Epithelial cell of proximal tubule (primary cell): ENCODE measurements around the gene TMC5. TPM values are rescaled to one million over a fixed set of nuclear protein-coding genes. Genes with fewer than 3 reads are reported as not detected.

Source experiments
- DNase-seq: peaks from one replicate; pipeline ENCODE4 v3.0.0-alpha.2; 2011; ENCODE audit warnings: low read depth
- H3K4me3 ChIP-seq: 2 replicates; pipeline ENCODE4 v1.5.1; 2011; ENCODE audit warnings: low read depth, mild to moderate bottlenecking, low read length
- CTCF ChIP-seq: conservative IDR thresholded peaks from 2 replicates; pipeline ENCODE4 v1.5.1; 2012; ENCODE audit warnings: low read depth, mild to moderate bottlenecking, low read length
- total RNA-seq: library from RNA; depleted of rRNA; stranded (reverse); fragments of >200 nt; gene quantifications from 2 replicates; pipeline ENCODE4 v1.2.3, GENCODE V29; 2015

The TMC5 gene
- total RNA-seq, 1 donor from 2014 or later = 0.35 TPM

- DNase-seq = no peak
- TF ChIP-seq CTCF = no peak
Measured at GRCh38 chr16:19460397-19460796, 42.7 kb downstream of the TMC5 start.

DNA sequence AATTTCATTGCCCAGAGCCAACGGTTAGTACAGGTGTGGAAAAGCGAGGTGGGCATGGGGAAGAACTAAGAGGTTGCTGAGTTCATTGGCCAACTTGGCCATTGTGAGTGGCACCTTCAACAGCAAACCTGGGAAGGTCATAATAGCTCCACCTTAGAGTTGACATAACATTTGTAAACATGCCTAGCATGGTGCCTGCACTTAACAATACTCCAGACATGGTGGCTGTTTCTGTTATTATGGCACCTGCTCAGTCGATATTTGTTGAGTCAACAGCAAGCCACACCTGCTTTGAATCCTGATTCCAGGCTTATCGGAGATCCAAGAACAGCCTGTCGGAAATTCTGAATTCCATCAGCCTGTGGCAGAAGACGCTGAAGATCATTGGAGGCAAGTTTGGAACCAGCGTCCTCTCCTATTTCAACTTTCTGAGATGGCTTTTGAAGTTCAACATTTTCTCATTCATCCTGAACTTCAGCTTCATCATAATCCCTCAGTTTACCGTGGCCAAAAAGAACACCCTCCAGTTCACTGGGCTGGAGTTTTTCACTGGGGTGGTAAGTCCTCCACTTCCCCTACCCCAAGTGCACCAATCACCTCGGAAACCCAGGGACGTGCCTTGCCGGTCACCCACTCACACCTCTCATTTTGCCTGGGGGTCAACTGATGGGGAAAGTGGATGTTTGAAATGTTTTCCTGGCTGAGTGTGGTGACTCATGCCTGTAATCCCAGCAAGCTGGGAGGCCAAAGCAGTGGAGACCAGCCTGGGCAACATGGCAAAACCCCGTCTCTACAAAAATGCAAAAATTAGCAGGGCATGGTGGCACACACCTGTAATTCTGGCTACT is 46.0 kb downstream of the TMC5 start:
- H3K4me3 ChIP-seq = no peak overlapping the region
- no peak for TF ChIP-seq CTCF
- DNase-seq = no peak

More at GRCh38 chr16:19460397-19460796, 42.7 kb downstream of the TMC5 start:
- H3K4me3 ChIP-seq = no peak overlapping the region

GRCh38 chr16:19468300-19468699 is 50.6 kb downstream of the TMC5 start:
- DNase-seq = no peak
- TF ChIP-seq CTCF = no peak
- H3K4me3 ChIP-seq = no peak overlapping the region

DNA sequence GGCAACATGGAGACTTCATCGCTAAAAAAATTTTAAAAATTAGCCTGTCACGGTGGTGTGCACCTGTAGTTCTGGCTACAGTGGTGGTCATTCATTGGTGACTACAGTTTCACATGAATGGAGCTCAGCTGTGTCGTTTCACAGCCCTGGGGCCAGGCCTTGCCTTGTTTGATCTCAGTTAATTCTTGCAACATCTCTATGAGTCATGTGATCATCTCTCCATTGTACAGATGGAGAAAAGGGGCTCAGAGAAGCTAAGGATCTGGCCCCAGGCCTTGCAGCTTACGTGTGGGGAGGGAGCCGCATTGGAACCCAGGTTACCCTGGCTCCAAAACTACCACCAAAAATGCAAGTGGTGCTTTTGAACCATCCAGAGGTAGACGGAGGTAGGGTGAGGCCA is 54.8 kb downstream of the TMC5 start:
- DNase-seq = no peak
- no peak for TF ChIP-seq CTCF
- no peak overlapping the region for H3K4me3 ChIP-seq

GRCh38 chr16:19474617-19475016 is 56.9 kb downstream of the TMC5 start:
- no peak for TF ChIP-seq CTCF
- no peak overlapping the region for H3K4me3 ChIP-seq
- DNase-seq = no peak

DNA sequence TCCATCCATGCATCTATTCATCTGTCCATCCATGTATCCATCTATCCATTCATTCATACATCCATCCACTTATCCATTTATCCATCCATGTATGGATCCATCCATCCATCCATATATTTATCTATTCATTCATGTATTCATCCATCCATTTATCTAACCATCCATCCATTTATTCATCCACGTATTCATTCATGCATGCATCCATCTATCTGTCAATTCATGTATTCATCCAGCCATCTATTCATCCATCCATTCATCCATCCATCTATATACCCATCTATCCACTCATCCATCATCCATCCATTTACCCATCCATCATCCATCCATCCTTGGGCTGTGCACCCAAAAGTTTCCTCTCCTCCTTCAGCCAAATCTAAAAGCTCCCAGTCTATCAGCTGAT is 60.8 kb downstream of the TMC5 start:
- DNase-seq = no peak
- no peak overlapping the region for H3K4me3 ChIP-seq
- TF ChIP-seq CTCF = no peak

GRCh38 chr16:19479302-19479721 is 61.6 kb downstream of the TMC5 start:
- H3K4me3 ChIP-seq = no peak overlapping the region
- DNase-seq = no peak
- no peak for TF ChIP-seq CTCF
